Heart left ventricle (tissue), 16 donors: ENCODE data around the gene FOXL1. TPM values are rescaled to one million over a fixed set of nuclear protein-coding genes. Genes with fewer than 3 reads are reported as not detected.

ENCODE experiments used
- ATAC-seq, 4 donors: fragments of 200-7000 bp; cut with Tn5 transposase; one replicate each; pipeline ENCODE4 v1.9.1; 2020 to 2022; ENCODE audit warnings: moderate library complexity in 4 of 4, mild to moderate bottlenecking in 3 of 4, moderate number of reproducible peaks in 1 of 4
- DNase-seq, 5 donors: peaks; one replicate each; pipeline ENCODE4 v3.0.0-alpha.2; 2020
- H3K27ac ChIP-seq, 12 donors: fragments of 200-600 bp; sonication (generic) in 4 of 12; one replicate each; pipeline versions ENCODE4 v1.5.0 to v1.8.0; 2016 to 2022; ENCODE audit warnings: mild to moderate bottlenecking in 2 of 12
- H3K27me3 ChIP-seq, 9 donors: fragments of 200-600 bp; sonication (generic) in 2 of 9; one replicate each; pipeline versions ENCODE4 v1.5.1 to v1.8.0; 2016 to 2022; ENCODE audit warnings: mild to moderate bottlenecking in 3 of 9
- H3K36me3 ChIP-seq, 9 donors: fragments of 200-600 bp; sonication (generic) in 2 of 9; one replicate each; pipeline versions ENCODE4 v1.5.0 to v1.8.0; 2018 to 2022; ENCODE audit warnings: mild to moderate bottlenecking in 2 of 9
- H3K4me1 ChIP-seq, 12 donors: fragments of 200-600 bp; sonication (generic) in 4 of 12; one replicate each; pipeline versions ENCODE4 v1.5.0 to v1.8.0; 2016 to 2022; ENCODE audit warnings: mild to moderate bottlenecking in 3 of 12
- H3K4me3 ChIP-seq, 12 donors: fragments of 200-600 bp; sonication (generic) in 4 of 12; one replicate each; pipeline versions ENCODE4 v1.5.0 to v1.8.0; 2017 to 2022; ENCODE audit warnings: mild to moderate bottlenecking in 9 of 12, moderate library complexity in 4 of 12
- H3K9me3 ChIP-seq, 12 donors: fragments of 200-600 bp; sonication (generic) in 4 of 12; one replicate each; pipeline versions ENCODE4 v1.5.0 to v1.8.0; 2016 to 2022; ENCODE audit warnings: mild to moderate bottlenecking in 1 of 12
- POLR2A ChIP-seq, 2 donors: fragments of 450-650 bp; IDR thresholded peaks; one replicate each; pipeline ENCODE4 v1.6.1; 2017; ENCODE audit warnings: antibody characterized with exemption in 2 of 2, mild to moderate bottlenecking in 2 of 2, moderate library complexity in 2 of 2
- WGBS, 4 donors: extraction: QIAGEN DNeasy Blood & Tissue Kit in 2 of 4; methylation state at CpG; one replicate each; pipeline versions ENCODE4 v1.1.5 to v1.1.7; 2013 to 2018; 5-methylcytosine and 5-hydroxymethylcytosine counted together
- intact Hi-C, 10 donors: fragments of 100-400 bp; cut with DNase I; formaldehyde crosslinking; loops; one replicate each; pipeline versions ENCODE4 v1.11.1 to v1.14.2; 2022
- polyA plus RNA-seq, 2 donors: library from polyadenylated mRNA; stranded (reverse); fragments of 200-250 nt; gene quantifications; one replicate each; pipeline ENCODE4 v1.2.3, GENCODE V29; 2013
- total RNA-seq, 9 donors: library from RNA; depleted of rRNA in 2 of 9; stranded (reverse); fragments of >200 nt in 2 of 9; fragmentation: NEBNext Ultra II Directional in 3 of 9; extraction: Animal tissue kit (Norgen Biotek cat#: 25700) in 3 of 9; gene quantifications; one replicate each; pipeline versions ENCODE4 v1.1.0 to v1.2.4, GENCODE V29; 2016 to 2023
- TF ChIP-seq, protein P1 (sequence below), 12 donors: fragments of 200-600 bp; sonication (generic) in 4 of 12; IDR thresholded peaks; one replicate each; pipeline versions ENCODE4 v1.5.0 to v1.8.0; 2018 to 2022; ENCODE audit warnings: antibody characterized with exemption in 12 of 12, mild to moderate bottlenecking in 5 of 12
- donor health status: ischemic (EF 13 %, LVEDD 7.1; RV severe dilation, severe dysfunction).
- donor health status: healthy with polysubstance abuse.
- donor health status: DM: no; HTN: yes; CAD: no.
- donor health status: DM: no; HTN: no; CAD: no.
- donor health status: ischemic (EF 25% LVEDD 6.9; RV normal size, moderate dysfunction).
- donor health status: ischemic (EF 25% LVEDD 5.7; RV mildly dilated, moderate dysfunction).
- donor health status: healthy.
- donor health status: DM: yes; HTN: yes; CAD: no.
- donor health status: ischemic (EF 35%, LVEDD 5.7; RV mildly dilated, moderate dysfunction).
- donor health status: nonischemic (EF 11% LVEDD 7.7; RV severe dilation, severe dysfunction).
- donor health status: DM: yes; HTN: yes; CAD: no.
- donor health status: PGD.
- donor health status: ischemic (EF 29% LVEDD 5.4; RV normal size, mild dysfunction).
- donor health status: nonischemic (EF 23%, LVEDD 6.1; RV moderate dilation, normal function).

FOXL1 gene
- total and polyA plus RNA-seq, 11 donors: 0.44 to 1.4 (median 0.69) TPM

DNA sequence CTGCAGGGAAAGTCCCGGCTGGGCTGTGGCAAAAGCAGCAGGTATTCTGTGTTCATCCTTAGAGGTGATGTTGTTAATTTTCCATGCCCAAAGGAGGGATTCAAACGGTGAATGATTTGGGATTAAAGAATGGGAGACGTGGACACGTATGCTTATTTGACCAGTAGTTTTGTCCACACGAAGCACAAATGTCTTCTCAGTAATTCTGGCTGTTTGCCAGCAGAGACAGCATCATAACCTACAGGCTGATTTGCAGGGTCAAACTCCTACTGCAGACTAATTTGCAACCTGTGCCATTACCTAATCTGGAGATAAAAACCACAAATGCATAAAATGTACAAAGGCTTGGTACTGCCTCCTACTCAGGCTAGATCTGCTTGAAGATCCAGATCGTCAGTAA, 37.5 kb upstream of the FOXL1 start:
- DNase-seq: no peak
- no peak overlapping the region for H3K27ac ChIP-seq
- peaks cover 0 to 96% (median 71%) of the 10 kb centered on the region in 9 donors for H3K36me3 ChIP-seq
- no peak for TF ChIP-seq POLR2A (IDR thresholded peaks at IDR 0.05)
- TF ChIP-seq, protein P1, sequence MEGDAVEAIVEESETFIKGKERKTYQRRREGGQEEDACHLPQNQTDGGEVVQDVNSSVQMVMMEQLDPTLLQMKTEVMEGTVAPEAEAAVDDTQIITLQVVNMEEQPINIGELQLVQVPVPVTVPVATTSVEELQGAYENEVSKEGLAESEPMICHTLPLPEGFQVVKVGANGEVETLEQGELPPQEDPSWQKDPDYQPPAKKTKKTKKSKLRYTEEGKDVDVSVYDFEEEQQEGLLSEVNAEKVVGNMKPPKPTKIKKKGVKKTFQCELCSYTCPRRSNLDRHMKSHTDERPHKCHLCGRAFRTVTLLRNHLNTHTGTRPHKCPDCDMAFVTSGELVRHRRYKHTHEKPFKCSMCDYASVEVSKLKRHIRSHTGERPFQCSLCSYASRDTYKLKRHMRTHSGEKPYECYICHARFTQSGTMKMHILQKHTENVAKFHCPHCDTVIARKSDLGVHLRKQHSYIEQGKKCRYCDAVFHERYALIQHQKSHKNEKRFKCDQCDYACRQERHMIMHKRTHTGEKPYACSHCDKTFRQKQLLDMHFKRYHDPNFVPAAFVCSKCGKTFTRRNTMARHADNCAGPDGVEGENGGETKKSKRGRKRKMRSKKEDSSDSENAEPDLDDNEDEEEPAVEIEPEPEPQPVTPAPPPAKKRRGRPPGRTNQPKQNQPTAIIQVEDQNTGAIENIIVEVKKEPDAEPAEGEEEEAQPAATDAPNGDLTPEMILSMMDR (IDR thresholded peaks at IDR 0.05): no peak
- intact Hi-C loops: no loop called here
- 85 to 91% (median 89%) methylated on average over 6 of the region's 6 CpGs for WGBS, 4 donors
- peaks cover 0 to 5% (median 0%) of the 10 kb centered on the region in 12 donors for H3K4me1 ChIP-seq
- H3K27me3 ChIP-seq: no peaks in the 10 kb centered on the region
- no peak overlapping the region for H3K4me3 ChIP-seq
- no peaks in the 10 kb centered on the region for H3K9me3 ChIP-seq
- ATAC-seq: no peak

DNA sequence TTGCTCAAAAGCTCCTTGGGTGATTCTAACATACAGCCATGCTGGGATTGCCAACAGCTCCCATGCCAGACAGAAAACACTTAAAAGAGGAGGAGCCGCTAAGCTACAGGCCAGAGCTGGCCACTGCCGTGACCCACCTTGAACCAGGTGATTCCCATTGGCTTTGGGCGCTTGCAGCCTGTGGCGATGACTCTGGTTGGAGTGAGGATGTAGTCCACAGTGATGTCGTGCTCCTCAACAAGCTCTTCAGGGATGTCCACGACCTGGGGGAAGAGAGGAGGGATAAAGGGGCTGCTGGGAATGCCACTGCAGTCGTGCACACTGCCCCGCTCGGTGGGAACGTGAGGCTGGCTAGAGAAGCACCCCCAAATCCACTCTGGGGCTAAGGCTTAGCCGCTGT, 36.8 kb upstream of the FOXL1 start:
- WGBS, 4 donors: 78 to 97% (median 94%) methylated on average over 6 to 11 of the region's 11 CpGs
- intact Hi-C loops: no loop called here

DNA sequence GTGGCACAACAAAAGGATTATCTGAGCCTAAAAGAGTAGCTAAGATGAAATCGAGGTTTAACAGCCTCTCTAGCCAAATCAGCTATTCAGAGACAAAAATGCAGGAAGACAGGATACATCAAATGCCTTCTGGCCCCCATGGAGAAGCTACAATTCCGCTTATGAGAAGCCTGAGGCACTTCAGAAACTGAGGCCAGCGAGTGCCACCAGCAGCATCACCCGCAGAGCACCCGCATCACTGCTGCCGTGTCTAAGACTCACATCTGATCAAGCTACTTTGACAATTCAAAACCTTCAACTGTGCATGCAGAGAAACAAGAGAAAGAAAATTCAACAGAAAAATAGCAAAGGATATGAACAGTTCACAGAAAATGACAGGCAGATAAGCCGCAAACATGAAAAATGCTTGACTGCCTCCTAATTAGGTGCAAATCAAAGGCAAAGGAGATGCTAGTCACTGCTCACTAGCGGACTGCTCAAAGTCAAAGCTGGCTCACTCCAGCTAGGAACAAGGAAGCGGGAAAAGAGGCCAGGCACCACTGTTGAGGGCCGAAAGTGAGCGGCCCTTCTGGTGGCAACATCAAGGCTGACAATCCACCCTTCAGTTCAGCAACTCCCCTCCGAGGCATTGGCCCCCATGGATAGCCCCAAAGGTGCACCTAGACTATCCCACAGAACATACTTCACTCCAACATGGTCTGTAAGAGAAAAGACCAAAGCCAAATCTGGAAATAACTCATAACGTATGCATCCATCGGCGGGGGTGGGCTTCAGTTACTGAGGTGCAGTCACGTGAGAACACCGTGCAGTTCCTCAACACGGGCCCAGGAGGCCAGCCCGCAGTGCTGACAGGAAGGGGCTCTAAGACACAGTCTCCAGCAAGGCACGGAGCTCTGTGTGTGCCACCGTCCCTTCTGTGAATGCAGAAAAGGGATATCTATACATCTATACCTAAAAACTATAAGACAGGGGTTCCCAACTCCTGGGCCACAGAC, 35.3 kb upstream of the FOXL1 start:
- Histone ChIP-seq H3K9me3 (no peaks in the 10 kb centered on the region), H3K4me3 (no peak overlapping the region), H3K27ac (no peak overlapping the region), H3K36me3 (peaks cover 0 to 96% (median 73%) of the 10 kb centered on the region in 9 donors), H3K4me1 (peaks cover 0 to 9% (median 0%) of the 10 kb centered on the region in 12 donors), H3K27me3 (no peaks in the 10 kb centered on the region)
- WGBS, 4 donors: 89 to 94% (median 91%) methylated on average over 21 of the region's 21 CpGs
- ATAC-seq: no peak
- intact Hi-C loops: no loop called here
- TF ChIP-seq POLR2A (IDR thresholded peaks at IDR 0.05): no peak
- TF ChIP-seq, protein P1 (IDR thresholded peaks at IDR 0.05): no peak
- DNase-seq: no peak

More for the DNA sequence above, 36.8 kb upstream of the FOXL1 start:
- ATAC-seq: no peak
- TF ChIP-seq, protein P1 (IDR thresholded peaks at IDR 0.05): no peak
- TF ChIP-seq POLR2A (IDR thresholded peaks at IDR 0.05): no peak
- no peak for DNase-seq
- no peak overlapping the region for H3K27ac ChIP-seq
- H3K9me3 ChIP-seq: no peaks in the 10 kb centered on the region
- peaks cover 0 to 9% (median 0%) of the 10 kb centered on the region in 12 donors for H3K4me1 ChIP-seq
- H3K27me3 ChIP-seq: no peaks in the 10 kb centered on the region
- peaks cover 0 to 96% (median 73%) of the 10 kb centered on the region in 9 donors for H3K36me3 ChIP-seq
- H3K4me3 ChIP-seq: no peak overlapping the region

DNA sequence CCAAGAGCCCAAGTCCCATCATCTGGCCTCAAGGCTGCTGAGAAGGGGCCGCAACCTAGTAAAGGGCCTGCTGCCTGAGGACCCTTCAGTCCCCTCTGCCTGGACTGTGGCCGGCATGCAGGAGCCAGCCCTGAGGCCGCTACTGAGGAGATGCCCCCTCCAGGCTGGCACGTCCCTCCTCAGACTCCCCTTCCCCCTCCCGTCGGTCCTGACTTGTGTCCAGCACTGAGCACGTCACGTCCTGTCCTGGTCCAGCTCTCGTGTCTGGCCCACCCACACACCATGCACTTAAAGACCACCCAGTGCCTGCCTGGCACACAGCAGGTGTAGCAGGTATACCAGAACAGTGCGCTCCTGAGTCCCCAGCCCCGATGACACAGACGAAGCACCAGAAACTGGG, 32.9 kb upstream of the FOXL1 start:
- Histone ChIP-seq H3K4me1 (peaks cover 0 to 9% (median 0%) of the 10 kb centered on the region in 12 donors), H3K9me3 (no peaks in the 10 kb centered on the region), H3K36me3 (peaks cover 0 to 91% (median 66%) of the 10 kb centered on the region in 9 donors), H3K27ac (no peak overlapping the region), H3K27me3 (no peaks in the 10 kb centered on the region), H3K4me3 (no peak overlapping the region)
- WGBS, 4 donors: 76 to 86% (median 81%) methylated on average over 9 to 12 of the region's 12 CpGs
- no peak for TF ChIP-seq POLR2A (IDR thresholded peaks at IDR 0.05)
- TF ChIP-seq, protein P1 (IDR thresholded peaks at IDR 0.05): no peak
- DNase-seq (no peak), ATAC-seq (no peak)
- intact Hi-C loops: no loop called here
